ENCODE data around the gene RIPK4.

The RIPK4 gene

GRCh38 chr21:41766883-41767605, at the start of gene RIPK4:
RIPK4 (minus strand) TSS chr21:41767052; CDS start chr21:41767041, 11 bp downstream.
- peak; percentile 56 to 64 for DNase-seq

GRCh38 chr21:41815652-41816582, 49.1 kb upstream of the RIPK4 start:
- DNase-seq: no peak

GRCh38 chr21:41813226-41813625, 46.4 kb upstream of the RIPK4 start:
- no peak for DNase-seq

GRCh38 chr21:41812679-41813078, 45.8 kb upstream of the RIPK4 start:
- no peak for DNase-seq

- DNase-seq: no peak
These were observed 43.7 kb upstream of the RIPK4 start for GRCh38 chr21:41810597-41810932.

GRCh38 chr21:41809891-41810596, 43.2 kb upstream of the RIPK4 start:
- no peak for DNase-seq

GRCh38 chr21:41808846-41809245, 42.0 kb upstream of the RIPK4 start:
- DNase-seq: no peak

GRCh38 chr21:41808094-41808493, 41.2 kb upstream of the RIPK4 start:
- no peak for DNase-seq

- no peak for DNase-seq
These were observed 39.9 kb upstream of the RIPK4 start for GRCh38 chr21:41806773-41807172.

GRCh38 chr21:41805643-41806042, 38.8 kb upstream of the RIPK4 start:
- no peak for DNase-seq

GRCh38 chr21:41805038-41805437, 38.2 kb upstream of the RIPK4 start:
- DNase-seq: no peak

- DNase-seq: no peak
These were observed 37.5 kb upstream of the RIPK4 start for GRCh38 chr21:41804381-41804780.

GRCh38 chr21:41803316-41803715, 36.5 kb upstream of the RIPK4 start:
- DNase-seq: no peak

GRCh38 chr21:41802684-41803083, 35.8 kb upstream of the RIPK4 start:
- no peak for DNase-seq

- no peak for DNase-seq
These were observed 35.3 kb upstream of the RIPK4 start for GRCh38 chr21:41802198-41802584.

- no peak for DNase-seq
These were observed 34.7 kb upstream of the RIPK4 start for GRCh38 chr21:41801321-41802197.

GRCh38 chr21:41800425-41801320, 33.8 kb upstream of the RIPK4 start:
- DNase-seq: no peak

GRCh38 chr21:41799763-41800162, 32.9 kb upstream of the RIPK4 start:
- no peak for DNase-seq

- no peak for DNase-seq
These were observed 31.5 kb upstream of the RIPK4 start for GRCh38 chr21:41798326-41798725.

GRCh38 chr21:41796476-41797080, 29.7 kb upstream of the RIPK4 start:
- DNase-seq: no peak

GRCh38 chr21:41795726-41796125, 28.9 kb upstream of the RIPK4 start:
- no peak for DNase-seq

Data from stimulated activated CD4-positive, alpha-beta T cell treated with anti-CD3 and anti-CD28 coated beads, Interleukin-2, amount 100 ng/mL, for 48 hours (primary cell).